Measurements from ENCODE around the gene DUSP10. TPM values are rescaled to one million over a fixed set of nuclear protein-coding genes. Genes with fewer than 3 reads are reported as not detected.

Gene DUSP10
- total RNA-seq, 2 donors from 2014 or later = 14.3 TPM

GRCh38 chr1:221723018-221723847 lies 18.7 kb downstream of the DUSP10 start:
- peaks cover 20 to 36% of the 10 kb centered on the region in 2 donors for H3K36me3 Mint-ChIP-seq (ENCODE audit: insufficient read depth in 2 of 2)
- DNase-seq = no peak
- H3K4me3 Mint-ChIP-seq = no peak overlapping the region
- no peak overlapping the region for H3K27ac Mint-ChIP-seq
- peak in 1 of 2 donors; percentile 8 for ATAC-seq (replicated peaks in 1 of 2)
- peaks cover 63% of the 10 kb centered on the region for H3K4me1 Mint-ChIP-seq (ENCODE audit: low read depth)
- H3K27me3 Mint-ChIP-seq (ENCODE audit: low read depth) = no peaks in the 10 kb centered on the region
- H3K9me3 Mint-ChIP-seq = peaks cover 4% of the 10 kb centered on the region in 2 donors

- no peak for DNase-seq
- ATAC-seq (replicated peaks in 1 of 2) = no peak
- no peaks in the 10 kb centered on the region for H3K27me3 Mint-ChIP-seq (ENCODE audit: low read depth)
- H3K9me3 Mint-ChIP-seq = peaks cover 4% of the 10 kb centered on the region in 2 donors
- peaks cover 55% of the 10 kb centered on the region for H3K4me1 Mint-ChIP-seq (ENCODE audit: low read depth)
- peak overlapping the region in 1 of 2 donors; percentile 20 for H3K4me3 Mint-ChIP-seq
- H3K36me3 Mint-ChIP-seq (ENCODE audit: insufficient read depth in 2 of 2) = peaks cover 20 to 33% of the 10 kb centered on the region in 2 donors
- H3K27ac Mint-ChIP-seq = peak overlapping the region; percentile 17
Observed at GRCh38 chr1:221722254-221723017, 19.5 kb downstream of the DUSP10 start.

- peaks cover 52% of the 10 kb centered on the region for H3K4me1 Mint-ChIP-seq (ENCODE audit: low read depth)
- peaks cover 2 to 4% of the 10 kb centered on the region in 2 donors for H3K9me3 Mint-ChIP-seq
- H3K27ac Mint-ChIP-seq = no peak overlapping the region
- ATAC-seq (replicated peaks in 1 of 2) (no peak), DNase-seq (no peak)
- peaks cover 6% of the 10 kb centered on the region for H3K27me3 Mint-ChIP-seq (ENCODE audit: low read depth)
- peaks cover 16 to 38% of the 10 kb centered on the region in 2 donors for H3K36me3 Mint-ChIP-seq (ENCODE audit: insufficient read depth in 2 of 2)
- H3K4me3 Mint-ChIP-seq = no peak overlapping the region
Observed at GRCh38 chr1:221720545-221720944, 21.3 kb downstream of the DUSP10 start.

- Mint-ChIP-seq H3K4me3 (no peak overlapping the region), H3K36me3 (ENCODE audit: insufficient read depth in 2 of 2) (peaks cover 16 to 34% of the 10 kb centered on the region in 2 donors), H3K4me1 (ENCODE audit: low read depth) (peaks cover 52% of the 10 kb centered on the region), H3K27ac (no peak overlapping the region), H3K9me3 (peaks cover 2 to 4% of the 10 kb centered on the region in 2 donors), H3K27me3 (ENCODE audit: low read depth) (peaks cover 12% of the 10 kb centered on the region)
- DNase-seq (no peak), ATAC-seq (replicated peaks in 1 of 2) (no peak)
Observed at GRCh38 chr1:221719987-221720386, 21.9 kb downstream of the DUSP10 start.

GRCh38 chr1:221719278-221719597 lies 22.7 kb downstream of the DUSP10 start:
- Mint-ChIP-seq H3K4me3 (no peak overlapping the region), H3K36me3 (ENCODE audit: insufficient read depth in 2 of 2) (peaks cover 19 to 31% of the 10 kb centered on the region in 2 donors), H3K9me3 (peaks cover 3 to 4% of the 10 kb centered on the region in 2 donors), H3K27ac (no peak overlapping the region), H3K27me3 (ENCODE audit: low read depth) (peaks cover 16% of the 10 kb centered on the region), H3K4me1 (ENCODE audit: low read depth) (peaks cover 55% of the 10 kb centered on the region)
- DNase-seq (no peak), ATAC-seq (replicated peaks in 1 of 2) (no peak)

- DNase-seq = no peak
- Mint-ChIP-seq H3K27me3 (ENCODE audit: low read depth) (peaks cover 16% of the 10 kb centered on the region), H3K4me3 (no peak overlapping the region), H3K4me1 (ENCODE audit: low read depth) (peaks cover 61% of the 10 kb centered on the region), H3K27ac (no peak overlapping the region), H3K36me3 (ENCODE audit: insufficient read depth in 2 of 2) (peaks cover 18 to 28% of the 10 kb centered on the region in 2 donors), H3K9me3 (peaks cover 2 to 5% of the 10 kb centered on the region in 2 donors)
- ATAC-seq (replicated peaks in 1 of 2) = no peak
Observed at GRCh38 chr1:221718381-221719277, 23.3 kb downstream of the DUSP10 start.

GRCh38 chr1:221717485-221717853 lies 24.4 kb downstream of the DUSP10 start:
- H3K9me3 Mint-ChIP-seq = peaks cover 0 to 3% of the 10 kb centered on the region in 2 donors
- no peak overlapping the region for H3K4me3 Mint-ChIP-seq
- ATAC-seq (replicated peaks in 1 of 2) = no peak
- peaks cover 16% of the 10 kb centered on the region for H3K27me3 Mint-ChIP-seq (ENCODE audit: low read depth)
- no peak for DNase-seq
- H3K27ac Mint-ChIP-seq = no peak overlapping the region
- H3K4me1 Mint-ChIP-seq (ENCODE audit: low read depth) = peaks cover 64% of the 10 kb centered on the region
- peaks cover 10 to 19% of the 10 kb centered on the region in 2 donors for H3K36me3 Mint-ChIP-seq (ENCODE audit: insufficient read depth in 2 of 2)

- Mint-ChIP-seq H3K4me3 (no peak overlapping the region), H3K4me1 (ENCODE audit: low read depth) (peaks cover 64% of the 10 kb centered on the region), H3K36me3 (ENCODE audit: insufficient read depth in 2 of 2) (peaks cover 9 to 17% of the 10 kb centered on the region in 2 donors), H3K27me3 (ENCODE audit: low read depth) (peaks cover 16% of the 10 kb centered on the region), H3K9me3 (peaks cover 0 to 3% of the 10 kb centered on the region in 2 donors), H3K27ac (no peak overlapping the region)
- ATAC-seq (replicated peaks in 1 of 2) (no peak), DNase-seq (no peak)
Observed at GRCh38 chr1:221716713-221717484, 25.0 kb downstream of the DUSP10 start.

- no peak for ATAC-seq (replicated peaks in 1 of 2)
- H3K36me3 Mint-ChIP-seq (ENCODE audit: insufficient read depth in 2 of 2) = peaks cover 9 to 11% of the 10 kb centered on the region in 2 donors
- peak overlapping the region in 1 of 2 donors; percentile 40 for H3K4me3 Mint-ChIP-seq
- peaks cover 66% of the 10 kb centered on the region for H3K4me1 Mint-ChIP-seq (ENCODE audit: low read depth)
- H3K9me3 Mint-ChIP-seq = peaks cover 0 to 3% of the 10 kb centered on the region in 2 donors
- no peak for DNase-seq
- H3K27me3 Mint-ChIP-seq (ENCODE audit: low read depth) = peaks cover 16% of the 10 kb centered on the region
- H3K27ac Mint-ChIP-seq = peak overlapping the region; percentile 87
Observed at GRCh38 chr1:221715321-221716169, 26.3 kb downstream of the DUSP10 start.

- peaks cover 74% of the 10 kb centered on the region for H3K4me1 Mint-ChIP-seq (ENCODE audit: low read depth)
- H3K4me3 Mint-ChIP-seq = peak overlapping the region in 1 of 2 donors; percentile 35
- H3K36me3 Mint-ChIP-seq (ENCODE audit: insufficient read depth in 2 of 2) = peaks cover 9 to 11% of the 10 kb centered on the region in 2 donors
- ATAC-seq (replicated peaks in 1 of 2) = no peak
- no peak for DNase-seq
- peaks cover 16% of the 10 kb centered on the region for H3K27me3 Mint-ChIP-seq (ENCODE audit: low read depth)
- peaks cover 0 to 3% of the 10 kb centered on the region in 2 donors for H3K9me3 Mint-ChIP-seq
- peak overlapping the region; percentile 59 for H3K27ac Mint-ChIP-seq
Observed at GRCh38 chr1:221714227-221715152, 27.4 kb downstream of the DUSP10 start.
